Hematopoietic multipotent progenitor cell treated with erythropoietin and hydrocortisone succinate and interleukin-3 and kit ligand, for 17 days (in vitro differentiated cells): ENCODE measurements around the gene LAMB1.
"Not testable (repeated sequence)": the region's sequence is repeated elsewhere in the genome, so short reads cannot be mapped to it uniquely, and the experiment has no call there.

Experiments
- DNase-seq: peaks from one replicate; pipeline ENCODE4 v3.0.0-alpha.2; 2015; ENCODE audit warnings: low spot score

LAMB1 gene

GRCh38 chr7:108002726-108003598 lies at the start of gene LAMB1:
Gene LAMB1, minus strand, starts transcription at chr7:108003161. Its CDS starts 276 bp downstream, at chr7:108002885.
- DNase-seq = no peak

DNA sequence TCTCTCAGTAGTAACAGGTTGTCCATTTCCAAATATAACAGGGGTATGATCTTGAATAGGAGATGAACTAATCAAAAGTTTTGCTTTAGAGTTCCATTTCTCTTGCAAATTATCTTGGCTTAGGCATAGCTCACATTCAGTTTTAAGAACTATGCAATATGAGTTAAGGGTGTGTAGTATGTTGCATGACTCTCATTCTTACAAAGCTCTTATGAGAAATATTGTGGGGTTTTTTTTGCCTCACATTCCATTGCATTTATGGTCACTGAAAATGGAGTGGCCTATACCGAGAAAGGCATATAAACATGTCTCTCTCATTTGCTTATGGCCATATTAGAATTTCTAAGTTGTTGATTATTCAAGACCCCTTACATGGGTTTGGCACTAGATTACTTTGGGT lies 48.5 kb upstream of the LAMB1 start:
- no peak for DNase-seq

DNA sequence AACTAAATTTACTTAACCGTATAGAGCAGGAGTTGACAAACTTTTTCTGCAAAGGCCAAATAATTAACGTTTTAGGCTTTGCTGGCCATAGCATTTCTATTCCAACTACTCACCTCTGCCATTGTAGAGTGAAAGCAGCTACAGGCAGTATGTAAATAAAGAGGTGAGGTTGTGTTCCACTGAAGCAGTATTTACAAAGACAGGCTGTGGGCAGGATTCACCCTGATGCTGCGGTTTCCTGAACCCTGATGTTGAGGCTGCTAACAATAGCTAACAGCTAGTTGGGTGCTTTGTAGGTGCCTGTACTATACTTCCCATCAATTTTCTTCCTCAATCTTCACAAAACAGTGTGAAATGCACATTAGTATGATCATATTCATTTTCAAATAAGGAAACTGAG lies 47.0 kb upstream of the LAMB1 start:
- DNase-seq = no peak

GRCh38 chr7:108048422-108048821 lies 45.5 kb upstream of the LAMB1 start:
- no peak for DNase-seq

GRCh38 chr7:108046952-108047506 lies 44.1 kb upstream of the LAMB1 start:
- DNase-seq = no peak

GRCh38 chr7:108045669-108046068 lies 42.7 kb upstream of the LAMB1 start:
- DNase-seq = no peak

DNA sequence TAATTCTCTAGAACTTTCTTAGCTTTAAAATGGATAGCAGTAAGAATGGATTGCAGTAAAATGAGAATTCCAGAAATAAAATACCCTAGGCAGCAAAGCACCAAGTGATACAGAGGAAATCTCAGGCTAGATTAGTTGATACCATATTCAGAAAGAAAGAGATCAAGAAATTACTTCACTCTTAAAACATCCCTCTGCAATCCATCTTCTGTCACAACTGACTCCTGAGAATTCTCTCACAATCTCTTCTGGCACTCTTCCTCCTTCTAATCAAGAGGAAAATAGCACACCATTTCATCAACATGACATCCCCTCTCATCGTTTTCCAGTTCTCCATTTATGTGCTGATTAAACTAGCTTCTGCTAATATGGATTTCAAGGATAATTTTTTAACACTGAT lies 42.2 kb upstream of the LAMB1 start:
- no peak for DNase-seq

GRCh38 chr7:108044345-108044744 lies 41.4 kb upstream of the LAMB1 start:
- DNase-seq = no peak

GRCh38 chr7:108038986-108039385 lies 36.0 kb upstream of the LAMB1 start:
- no peak for DNase-seq

GRCh38 chr7:108037741-108038140 lies 34.8 kb upstream of the LAMB1 start:
- no peak for DNase-seq

- no peak for DNase-seq
Measured at GRCh38 chr7:108037140-108037539, 34.2 kb upstream of the LAMB1 start.

DNA sequence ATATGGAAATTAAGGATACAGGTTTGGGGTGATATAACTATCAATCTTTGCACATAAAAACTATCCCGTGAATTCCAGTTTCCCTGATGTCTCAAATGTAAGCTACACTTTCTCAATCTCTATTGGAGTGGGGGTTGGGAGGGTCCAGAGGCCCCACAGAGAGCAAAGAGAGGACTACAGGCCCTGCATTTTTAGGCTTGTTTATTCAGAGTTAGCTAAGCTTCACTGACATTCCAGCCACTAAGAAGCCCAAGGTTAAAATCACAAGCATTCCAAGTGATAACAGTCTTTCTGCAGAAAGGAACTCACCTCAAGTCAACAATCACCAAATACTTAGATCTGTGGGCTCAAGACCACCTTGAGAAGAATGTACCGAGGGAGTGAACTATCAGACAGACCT lies 31.6 kb upstream of the LAMB1 start:
- DNase-seq = no peak

DNA sequence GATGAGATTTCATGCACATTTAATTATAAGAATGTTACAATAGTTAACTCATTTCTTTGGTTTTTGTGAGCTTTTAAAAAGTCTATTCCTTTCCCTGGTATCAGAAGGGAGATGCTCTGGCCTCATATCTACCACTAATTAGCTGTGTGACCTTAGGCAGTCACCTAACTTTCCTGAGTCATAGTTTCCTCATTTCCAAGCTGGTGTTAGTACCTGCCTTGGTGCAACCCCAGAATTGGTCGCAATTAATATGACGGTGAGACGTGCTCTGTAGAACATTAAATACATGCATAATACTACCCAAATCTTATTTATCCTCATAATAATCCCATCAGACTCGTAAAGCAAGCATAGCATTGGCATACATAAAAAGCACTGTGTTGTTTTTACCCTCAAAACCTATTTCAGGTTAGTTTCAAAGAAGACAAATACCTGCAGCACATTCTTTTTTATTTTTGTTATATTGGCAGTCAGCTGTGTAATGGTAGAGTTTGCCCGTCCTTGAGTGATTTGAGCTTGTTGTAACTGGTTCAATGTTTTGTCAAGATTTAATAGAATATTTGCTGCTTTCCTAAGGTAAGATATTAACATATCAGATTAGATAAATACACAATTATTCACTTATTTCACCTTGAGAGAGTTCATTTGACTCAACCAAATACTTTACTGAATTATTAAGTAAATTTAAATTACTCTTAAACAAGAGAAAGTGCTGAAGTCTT lies 31.0 kb upstream of the LAMB1 start:
- no peak for DNase-seq

DNA sequence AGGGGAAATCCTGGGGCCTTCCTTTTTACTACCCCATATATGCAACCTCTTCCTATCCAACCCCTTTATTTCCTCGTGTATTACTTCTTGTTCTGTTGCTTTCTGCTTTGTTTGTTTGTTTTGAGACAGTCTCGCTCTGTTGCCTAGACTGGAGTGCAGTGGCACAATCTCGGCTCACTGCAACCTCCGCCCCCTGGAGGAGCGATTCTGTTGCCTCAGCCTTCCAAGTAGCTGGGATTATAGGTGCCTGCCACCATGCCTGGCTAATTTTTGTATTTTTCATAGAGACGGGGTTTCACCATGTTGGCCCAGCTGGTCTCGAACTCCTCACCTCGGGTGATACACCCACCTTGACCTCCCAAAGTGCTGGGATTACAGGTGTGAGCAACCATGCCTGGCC lies 30.3 kb upstream of the LAMB1 start:
- not testable (repeated sequence) for DNase-seq

GRCh38 chr7:108030516-108030915 lies 27.6 kb upstream of the LAMB1 start:
- DNase-seq = no peak

- DNase-seq = no peak
Measured at GRCh38 chr7:108029034-108029433, 26.1 kb upstream of the LAMB1 start.

- DNase-seq = no peak
Measured at GRCh38 chr7:108028111-108028510, 25.1 kb upstream of the LAMB1 start.

- DNase-seq = no peak
Measured at GRCh38 chr7:108027239-108027638, 24.3 kb upstream of the LAMB1 start.

DNA sequence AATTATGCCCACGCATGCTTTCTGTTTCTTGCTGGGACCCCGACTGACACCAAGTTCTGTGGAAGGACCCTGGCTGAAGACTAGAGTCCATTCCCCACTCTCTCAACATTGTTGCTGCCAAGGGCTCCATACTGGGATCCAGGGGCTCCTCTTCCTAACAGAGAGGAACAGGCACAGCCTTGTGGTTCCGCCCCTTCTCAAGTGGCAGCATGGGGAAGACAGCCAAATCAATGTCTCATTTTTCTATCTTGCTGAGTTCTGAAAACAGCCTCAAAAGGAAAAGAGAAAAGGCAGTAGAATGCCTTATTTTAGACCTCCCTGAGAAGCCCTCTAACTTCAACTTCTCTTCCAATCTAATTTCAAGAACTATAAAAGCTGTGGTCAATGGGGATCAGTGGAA lies 23.7 kb upstream of the LAMB1 start:
- DNase-seq = no peak

DNA sequence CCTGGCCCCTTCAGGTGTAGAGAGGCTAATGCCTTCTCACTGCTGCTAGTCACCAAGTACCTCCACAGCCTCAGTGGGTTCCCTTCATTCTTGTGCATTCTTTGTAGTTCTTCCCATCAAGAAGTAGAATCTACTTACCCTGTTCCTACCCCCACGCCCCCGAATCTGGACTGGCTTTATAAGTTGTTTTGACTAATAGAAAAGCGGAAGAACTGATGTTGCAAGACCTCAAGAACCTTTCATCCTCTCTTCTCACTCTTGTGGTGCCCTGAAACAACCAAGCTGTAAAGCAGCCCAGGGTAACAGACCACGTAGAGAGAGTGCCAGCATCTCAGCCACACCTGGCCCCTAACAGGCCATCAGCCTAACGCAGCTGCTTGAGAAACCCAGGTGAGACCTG lies 23.2 kb upstream of the LAMB1 start:
- DNase-seq = no peak

DNA sequence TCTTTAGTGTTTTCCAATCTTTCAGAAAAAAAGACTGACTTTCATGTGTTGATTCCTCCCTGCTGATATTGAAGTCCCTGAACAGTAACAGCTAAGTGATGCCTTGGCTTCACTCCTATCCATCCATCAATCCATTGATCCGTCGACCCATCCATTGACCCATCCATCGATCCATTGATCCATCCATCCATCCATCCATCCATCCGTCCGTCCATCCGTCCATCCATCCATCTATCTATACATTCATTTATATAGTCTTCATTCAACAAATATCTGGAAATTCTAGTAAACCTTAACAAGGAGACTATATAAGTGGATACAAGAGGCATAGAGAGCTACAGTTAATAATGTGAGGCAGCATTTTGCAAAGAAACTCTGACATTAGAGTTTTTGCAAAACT lies 21.6 kb upstream of the LAMB1 start:
- DNase-seq = no peak

GRCh38 chr7:108020585-108020984 lies 17.6 kb upstream of the LAMB1 start:
- DNase-seq = no peak

DNA sequence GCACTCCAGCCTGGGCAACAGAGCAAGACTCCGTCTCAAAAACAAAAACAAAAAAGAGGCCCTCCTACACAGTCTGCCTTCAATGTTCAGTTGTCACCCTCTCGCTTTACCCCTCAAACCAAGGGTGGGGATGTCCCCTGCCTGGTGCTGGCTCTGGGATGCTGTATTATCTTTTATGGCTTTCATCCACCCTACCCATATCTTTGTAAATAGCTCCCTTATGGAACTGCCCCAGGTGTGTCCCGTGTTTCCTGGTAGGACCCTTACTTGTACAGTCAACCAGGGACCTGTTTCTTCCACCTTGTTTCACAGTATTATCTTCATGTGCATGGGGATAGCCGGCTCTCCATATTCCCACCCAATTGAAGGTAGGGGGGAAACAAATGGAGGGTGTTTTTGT lies 15.7 kb upstream of the LAMB1 start:
- no peak for DNase-seq
